HG03095 (cell line): ENCODE data around the gene CLK1.

Source experiments
- ATAC-seq: cut with Tn5 transposase; IDR thresholded peaks from one replicate; pipeline ENCODE4 v1.9.1; 2021; ENCODE audit warnings: moderate library complexity; ENCODE audit not compliant: unreplicated experiment

Gene CLK1

DNA sequence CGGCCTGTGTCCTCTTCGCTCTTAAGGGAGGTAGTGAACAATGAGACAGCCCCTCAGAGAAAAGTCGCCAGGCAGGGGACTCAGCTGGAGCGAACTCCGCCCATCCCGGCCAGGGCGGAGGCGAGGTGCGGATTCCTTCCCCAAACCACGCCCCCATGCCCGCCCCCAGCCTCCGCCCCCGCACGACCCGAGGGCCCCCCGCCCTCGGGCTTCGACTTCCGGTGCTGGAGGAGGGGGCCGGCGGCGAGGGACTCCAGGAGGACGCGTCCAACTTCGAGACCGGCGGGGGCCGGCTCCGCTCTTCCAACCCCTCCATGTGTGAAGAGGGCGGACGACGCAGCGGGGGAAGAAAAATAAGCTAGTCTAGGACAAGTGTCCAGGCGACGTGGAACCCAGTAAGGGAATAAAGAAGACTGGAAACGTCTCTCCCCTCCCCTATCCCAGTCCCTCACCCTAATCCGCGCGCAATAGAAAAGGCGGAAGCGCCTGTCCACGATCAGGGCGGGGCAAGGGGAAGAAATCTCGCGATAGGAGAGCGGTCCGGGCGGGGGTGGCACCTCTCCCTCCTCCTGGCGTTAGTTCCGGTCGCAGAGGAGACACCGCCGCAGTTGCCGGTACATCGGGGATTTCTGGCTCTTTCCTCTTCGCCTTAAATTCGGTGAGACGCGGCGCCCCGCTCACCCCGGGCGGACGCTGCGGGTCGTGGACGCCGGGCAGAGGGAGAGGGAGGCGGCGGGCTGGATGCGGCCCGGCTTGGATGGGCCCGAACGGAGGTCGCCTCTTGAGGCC is 52.9 kb downstream of the CLK1 start, which contains the start of gene BZW1:
BZW1 (plus strand) TSS at position 578 of the 789 bp plus-strand sequence. CDS start 1,308 bp downstream, outside the sequence.
- peak; percentile 76 for ATAC-seq

GRCh38 chr2:200810998-200811332 is 53.5 kb downstream of the CLK1 start:
- no peak for ATAC-seq

GRCh38 chr2:200810252-200810997 is 54.0 kb downstream of the CLK1 start:
- no peak for ATAC-seq

GRCh38 chr2:200809506-200810251 is 54.8 kb downstream of the CLK1 start:
- no peak for ATAC-seq
